Memory B cell (primary cell): ENCODE measurements around the gene LRFN5.

Source experiments
- ATAC-seq: fragments of 150-1000 bp; cut with Tn5 transposase; 2 replicates; pipeline ENCODE4 v1.10.0; 2021; ENCODE audit warnings: low read depth, mild to moderate bottlenecking, moderate library complexity
- DNase-seq, 2 donors: peaks; one replicate each; pipeline ENCODE4 v3.0.0; 2022; ENCODE audit warnings: low spot score in 2 of 2
- H3K27ac Mint-ChIP-seq: one replicate; pipeline ENCODE4 v1.8.0; 2022; ENCODE audit warnings: mild to moderate bottlenecking, moderate library complexity, mixed read lengths
- H3K27me3 Mint-ChIP-seq: one replicate; pipeline ENCODE4 v1.8.0; 2022; ENCODE audit warnings: mixed read lengths
- H3K36me3 Mint-ChIP-seq: one replicate; pipeline ENCODE4 v1.8.0; 2022; ENCODE audit warnings: mild to moderate bottlenecking, mixed read lengths
- H3K4me1 Mint-ChIP-seq: one replicate; pipeline ENCODE4 v1.8.0; 2022; ENCODE audit warnings: mixed read lengths
- H3K4me3 Mint-ChIP-seq: one replicate; pipeline ENCODE4 v1.8.0; 2022; ENCODE audit warnings: mild to moderate bottlenecking, moderate library complexity, mixed read lengths
- H3K9me3 Mint-ChIP-seq: one replicate; pipeline ENCODE4 v1.8.0; 2022; ENCODE audit warnings: mixed read lengths

Gene LRFN5

DNA sequence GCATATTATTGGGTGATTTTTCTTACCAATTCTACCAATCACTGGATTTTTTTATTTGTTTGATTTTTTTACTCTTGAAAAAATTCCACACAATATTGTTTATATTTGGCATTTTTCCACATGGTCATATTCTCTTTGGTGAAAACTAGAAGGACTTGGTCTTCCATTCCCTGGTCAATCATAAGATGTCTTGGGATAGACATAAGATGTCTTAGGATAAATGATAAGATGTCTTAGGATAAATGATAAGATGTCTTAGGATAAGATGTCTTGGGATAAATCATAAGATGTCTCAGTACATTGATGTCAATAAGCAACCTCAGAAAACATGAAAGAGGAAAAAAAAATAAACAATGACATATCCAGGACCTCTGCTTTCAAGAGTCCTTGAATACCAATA is 309.1 kb downstream of the LRFN5 start:
- no peak overlapping the region for H3K27ac Mint-ChIP-seq
- no peak for DNase-seq
- no peaks in the 10 kb centered on the region for H3K4me1 Mint-ChIP-seq
- H3K27me3 Mint-ChIP-seq: no peaks in the 10 kb centered on the region
- no peaks in the 10 kb centered on the region for H3K36me3 Mint-ChIP-seq
- ATAC-seq: no peak
- peaks cover 6% of the 10 kb centered on the region for H3K9me3 Mint-ChIP-seq
- no peak overlapping the region for H3K4me3 Mint-ChIP-seq

- H3K27me3 Mint-ChIP-seq: no peaks in the 10 kb centered on the region
- ATAC-seq (no peak), DNase-seq (no peak)
- no peaks in the 10 kb centered on the region for H3K36me3 Mint-ChIP-seq
- H3K4me3 Mint-ChIP-seq: no peak overlapping the region
- no peaks in the 10 kb centered on the region for H3K4me1 Mint-ChIP-seq
- H3K27ac Mint-ChIP-seq: no peak overlapping the region
- H3K9me3 Mint-ChIP-seq: peaks cover 6% of the 10 kb centered on the region
Measured at GRCh38 chr14:41916313-41916712, 309.6 kb downstream of the LRFN5 start.

- no peak overlapping the region for H3K27ac Mint-ChIP-seq
- H3K27me3 Mint-ChIP-seq: no peaks in the 10 kb centered on the region
- H3K4me1 Mint-ChIP-seq: no peaks in the 10 kb centered on the region
- no peaks in the 10 kb centered on the region for H3K9me3 Mint-ChIP-seq
- ATAC-seq (no peak), DNase-seq (no peak)
- no peaks in the 10 kb centered on the region for H3K36me3 Mint-ChIP-seq
- no peak overlapping the region for H3K4me3 Mint-ChIP-seq
Measured at GRCh38 chr14:41925409-41925808, 318.7 kb downstream of the LRFN5 start.

DNA sequence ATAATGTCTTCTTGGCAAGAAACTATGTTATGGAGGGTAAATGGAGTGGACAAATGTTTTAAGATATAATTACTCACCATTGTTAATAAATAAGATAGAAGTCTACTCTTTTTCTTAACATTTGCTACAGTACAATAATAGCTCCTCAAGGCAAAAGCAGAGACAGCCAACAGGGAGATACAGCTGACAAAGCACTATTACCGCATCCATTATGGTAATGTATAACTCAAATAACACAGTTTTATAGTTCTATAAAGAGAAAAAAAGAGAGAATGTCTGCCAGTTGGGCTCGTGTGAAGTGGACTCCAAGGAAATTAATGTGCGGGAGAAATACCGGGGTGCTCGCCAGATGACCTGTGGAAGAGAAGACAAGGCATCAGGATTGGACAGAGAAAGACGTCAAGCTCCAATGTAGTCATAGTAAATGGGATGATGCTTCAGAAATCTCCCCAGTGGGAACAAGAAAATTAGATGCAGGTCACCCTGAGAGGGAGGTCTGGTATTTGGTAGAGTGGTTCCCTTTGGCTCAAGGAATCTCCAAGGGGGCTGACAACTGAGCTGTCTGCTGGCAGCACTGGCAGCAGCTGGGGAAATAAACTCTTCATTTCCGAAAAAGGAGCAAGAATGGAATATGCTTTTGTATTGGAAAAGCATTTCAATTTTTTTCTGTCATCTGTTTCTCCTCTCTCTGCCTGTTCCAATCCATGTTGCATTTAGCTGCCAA is 343.9 kb downstream of the LRFN5 start:
- Mint-ChIP-seq H3K36me3 (no peaks in the 10 kb centered on the region), H3K4me3 (no peak overlapping the region), H3K27ac (no peak overlapping the region), H3K4me1 (no peaks in the 10 kb centered on the region), H3K27me3 (no peaks in the 10 kb centered on the region), H3K9me3 (peaks cover 3% of the 10 kb centered on the region)
- no peak for DNase-seq
- ATAC-seq: no peak
